Kidney epithelial cell (primary cell): ENCODE results near the gene ITFG2. TPM values are rescaled to one million over a fixed set of nuclear protein-coding genes. Genes with fewer than 3 reads are reported as not detected.

Experiments
- DNase-seq: peaks from one replicate; pipeline ENCODE4 v3.0.0-alpha.2; 2010; ENCODE audit warnings: low read depth
- H3K27me3 ChIP-seq: 2 replicates; pipeline ENCODE4 v1.6.0; 2011; ENCODE audit warnings: low read length; ENCODE audit not compliant: control insufficient read depth, insufficient read depth
- H3K36me3 ChIP-seq: 2 replicates; pipeline ENCODE4 v1.5.1; 2011; ENCODE audit warnings: low read length; ENCODE audit not compliant: control insufficient read depth, insufficient read depth
- H3K4me3 ChIP-seq: 2 replicates; pipeline ENCODE4 v1.5.1; 2011; ENCODE audit warnings: low read depth, mild to moderate bottlenecking, control low read depth, low read length
- total RNA-seq: library from RNA; depleted of rRNA; stranded (reverse); fragments of >200 nt; gene quantifications from 2 replicates; pipeline ENCODE4 v1.2.3, GENCODE V29; 2015
- TF ChIP-seq, protein P1 (sequence below): IDR thresholded peaks from 2 replicates; pipeline ENCODE4 v1.5.1; 2011; ENCODE audit warnings: mild to moderate bottlenecking, moderate library complexity, low read length, control low read depth, inconsistent platforms; ENCODE audit not compliant: insufficient read depth, poor library complexity, severe bottlenecking

The ITFG2 gene
- total RNA-seq, 1 donor from 2014 or later: 26.1 TPM

DNA sequence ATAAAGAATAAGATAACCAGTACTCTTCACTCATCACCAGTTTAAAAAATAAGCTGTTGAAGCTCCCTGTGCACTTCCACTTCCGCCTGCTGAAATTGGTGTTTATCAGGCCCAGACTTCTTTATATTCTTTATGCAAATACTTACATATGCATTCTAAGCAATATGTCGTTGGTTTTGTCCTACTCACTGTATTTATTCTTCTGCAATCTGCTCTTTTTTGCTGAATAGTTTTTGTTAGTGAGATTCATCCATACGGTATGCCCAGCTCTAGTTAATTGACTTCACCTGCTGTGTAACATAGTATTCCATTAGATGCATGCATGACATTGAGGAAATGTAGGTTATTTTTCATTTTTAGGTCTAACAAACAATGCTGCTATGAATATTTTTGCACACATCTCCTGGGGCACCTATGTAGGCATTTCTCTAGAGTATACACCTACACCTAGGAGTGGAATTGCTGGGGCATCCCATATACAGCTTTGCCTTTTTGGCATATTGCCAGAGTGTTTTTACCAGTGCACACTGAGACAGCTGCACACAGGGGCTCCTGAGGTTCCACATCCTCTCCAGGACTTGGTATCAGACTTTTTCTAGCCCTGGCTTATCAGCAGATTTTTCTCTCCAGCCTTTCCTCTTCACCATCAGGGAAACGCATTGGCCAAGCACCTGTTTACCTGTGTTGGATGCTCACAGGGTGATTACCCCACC lies 23.4 kb downstream of the ITFG2 start:
- DNase-seq: no peak
- H3K27me3 ChIP-seq: peaks cover 11% of the 10 kb centered on the region
- H3K36me3 ChIP-seq: no peaks in the 10 kb centered on the region
- TF ChIP-seq, protein P1, sequence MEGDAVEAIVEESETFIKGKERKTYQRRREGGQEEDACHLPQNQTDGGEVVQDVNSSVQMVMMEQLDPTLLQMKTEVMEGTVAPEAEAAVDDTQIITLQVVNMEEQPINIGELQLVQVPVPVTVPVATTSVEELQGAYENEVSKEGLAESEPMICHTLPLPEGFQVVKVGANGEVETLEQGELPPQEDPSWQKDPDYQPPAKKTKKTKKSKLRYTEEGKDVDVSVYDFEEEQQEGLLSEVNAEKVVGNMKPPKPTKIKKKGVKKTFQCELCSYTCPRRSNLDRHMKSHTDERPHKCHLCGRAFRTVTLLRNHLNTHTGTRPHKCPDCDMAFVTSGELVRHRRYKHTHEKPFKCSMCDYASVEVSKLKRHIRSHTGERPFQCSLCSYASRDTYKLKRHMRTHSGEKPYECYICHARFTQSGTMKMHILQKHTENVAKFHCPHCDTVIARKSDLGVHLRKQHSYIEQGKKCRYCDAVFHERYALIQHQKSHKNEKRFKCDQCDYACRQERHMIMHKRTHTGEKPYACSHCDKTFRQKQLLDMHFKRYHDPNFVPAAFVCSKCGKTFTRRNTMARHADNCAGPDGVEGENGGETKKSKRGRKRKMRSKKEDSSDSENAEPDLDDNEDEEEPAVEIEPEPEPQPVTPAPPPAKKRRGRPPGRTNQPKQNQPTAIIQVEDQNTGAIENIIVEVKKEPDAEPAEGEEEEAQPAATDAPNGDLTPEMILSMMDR: no peak
- H3K4me3 ChIP-seq: no peak overlapping the region

DNA sequence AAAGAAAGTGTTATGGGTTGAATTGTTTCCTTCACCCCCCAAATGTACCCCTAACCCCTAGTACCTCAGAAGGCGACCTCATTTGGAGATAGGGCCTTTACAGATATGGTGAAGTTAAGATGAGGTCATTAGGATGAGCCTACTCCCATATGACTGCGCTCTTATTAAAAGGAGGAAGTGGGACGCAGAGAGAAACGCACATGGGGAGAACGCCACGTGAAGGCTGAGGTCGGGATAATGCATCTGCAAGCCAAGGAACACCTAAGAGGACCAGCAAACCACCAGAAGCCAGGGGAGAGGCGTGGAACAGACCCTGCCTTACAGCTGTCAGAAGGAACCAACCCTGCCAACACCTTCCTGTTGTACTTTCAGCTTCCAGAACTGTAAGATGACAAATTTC lies 24.1 kb downstream of the ITFG2 start:
- TF ChIP-seq, protein P1: no peak
- Histone ChIP-seq H3K36me3 (no peaks in the 10 kb centered on the region), H3K27me3 (peaks cover 11% of the 10 kb centered on the region), H3K4me3 (no peak overlapping the region)
- no peak for DNase-seq

DNA sequence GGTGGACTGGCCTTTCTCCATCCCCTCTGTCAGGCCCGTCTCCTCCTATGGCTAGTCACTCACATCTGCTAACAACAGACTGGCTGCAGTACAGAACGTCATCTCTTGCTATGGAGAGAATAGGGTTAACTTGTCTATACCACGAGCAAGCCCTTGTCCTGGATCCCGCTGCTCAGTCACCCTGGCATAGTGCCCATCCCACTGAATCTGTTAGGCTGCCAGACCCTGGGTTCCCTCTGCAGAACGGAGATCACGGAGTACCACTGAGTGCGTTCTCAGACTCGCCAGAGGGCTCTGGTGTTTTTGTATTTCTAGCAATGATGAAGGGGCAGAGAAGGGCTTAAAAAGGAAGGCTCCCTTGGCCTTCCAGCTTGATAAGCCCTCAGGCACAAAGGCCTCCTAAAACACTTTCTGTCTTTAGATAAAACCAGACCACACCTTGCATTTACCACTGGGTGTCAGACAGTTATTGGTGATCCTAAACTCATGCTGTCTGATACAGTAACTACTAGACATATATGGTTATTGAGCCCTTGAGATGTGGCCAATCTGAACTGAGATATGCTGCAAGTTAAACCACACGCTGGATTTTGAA lies 28.7 kb downstream of the ITFG2 start:
- DNase-seq: no peak
- Histone ChIP-seq H3K27me3 (peaks cover under 1% of the 10 kb centered on the region), H3K4me3 (no peak overlapping the region), H3K36me3 (no peaks in the 10 kb centered on the region)
- TF ChIP-seq, protein P1: no peak

DNA sequence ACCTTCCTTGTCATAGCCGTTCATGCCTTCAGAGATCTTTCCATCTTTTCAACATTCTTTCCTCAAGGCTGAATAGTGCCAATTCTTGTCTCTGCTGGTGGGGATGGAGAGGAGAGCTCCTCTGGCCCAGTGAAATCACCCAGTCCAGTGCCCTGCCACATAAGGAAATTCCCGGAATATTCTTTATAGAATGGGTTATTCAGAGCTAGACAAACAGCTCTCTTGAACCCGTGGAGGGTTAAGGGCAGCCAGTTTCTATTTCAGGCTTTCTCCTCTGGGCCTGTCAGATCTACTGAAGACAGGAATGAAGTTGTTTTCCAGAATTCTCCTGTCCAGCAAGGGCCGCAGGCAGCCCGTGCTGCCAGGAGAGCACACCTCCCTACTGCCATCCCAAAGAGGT lies 30.5 kb downstream of the ITFG2 start:
- Histone ChIP-seq H3K36me3 (no peaks in the 10 kb centered on the region), H3K4me3 (no peak overlapping the region), H3K27me3 (no peaks in the 10 kb centered on the region)
- TF ChIP-seq, protein P1: no peak
- DNase-seq: no peak

DNA sequence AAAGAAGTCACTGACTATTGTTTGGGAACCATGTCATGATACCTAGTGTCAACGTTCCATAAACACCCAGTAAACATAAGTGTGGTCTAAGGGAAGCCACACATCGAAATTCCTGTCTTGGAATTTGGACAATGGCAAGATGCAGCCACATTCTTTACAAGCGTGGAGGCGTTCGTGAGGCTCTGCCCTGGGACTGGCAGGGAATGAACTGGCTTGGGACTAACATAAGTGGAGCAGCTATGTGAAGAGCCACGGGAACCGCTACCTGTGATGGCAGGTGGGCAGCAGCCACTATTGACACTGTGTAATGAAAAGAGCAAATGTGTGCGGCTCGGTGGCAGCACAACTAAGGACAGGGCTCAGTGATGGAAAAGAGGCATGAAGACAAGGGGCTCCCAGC lies 32.3 kb downstream of the ITFG2 start:
- Histone ChIP-seq H3K36me3 (no peaks in the 10 kb centered on the region), H3K27me3 (no peaks in the 10 kb centered on the region), H3K4me3 (no peak overlapping the region)
- TF ChIP-seq, protein P1: no peak
- DNase-seq: no peak
